Parathyroid adenoma (tissue), 2 donors: ENCODE results near the gene CSTB.
"Not testable (repeated sequence)": the region's sequence is repeated elsewhere in the genome, so short reads cannot be mapped to it uniquely, and the experiment has no call there.

ENCODE experiments used
- H2AFZ ChIP-seq: fragments of 300-600 bp; sonication (generic); one replicate; pipeline ENCODE4 v1.7.0; 2017; ENCODE audit warnings: antibody characterized with exemption, mild to moderate bottlenecking
- H3K27ac ChIP-seq: fragments of 300-600 bp; sonication (generic); one replicate; pipeline ENCODE4 v1.7.0; 2017
- H3K27me3 ChIP-seq: fragments of 300-600 bp; sonication (generic); one replicate; pipeline ENCODE4 v1.7.0; 2017; ENCODE audit warnings: low read length; ENCODE audit not compliant: control insufficient read depth, insufficient read depth
- H3K36me3 ChIP-seq: fragments of 300-600 bp; sonication (generic); one replicate; pipeline ENCODE4 v1.7.0; 2017; ENCODE audit warnings: low read length; ENCODE audit not compliant: control insufficient read depth, insufficient read depth
- H3K4me1 ChIP-seq: fragments of 300-600 bp; sonication (generic); one replicate; pipeline ENCODE4 v1.7.0; 2017; ENCODE audit warnings: control low read depth
- H3K4me2 ChIP-seq: fragments of 300-600 bp; sonication (generic); one replicate; pipeline ENCODE4 v1.7.0; 2017; ENCODE audit warnings: low read length
- H3K4me3 ChIP-seq: fragments of 300-600 bp; sonication (generic); one replicate; pipeline ENCODE4 v1.7.0; 2017; ENCODE audit warnings: low read depth, low read length
- H3K79me2 ChIP-seq: fragments of 300-600 bp; sonication (generic); one replicate; pipeline ENCODE4 v1.7.0; 2017; ENCODE audit warnings: control low read depth
- H3K9ac ChIP-seq: fragments of 300-600 bp; sonication (generic); one replicate; pipeline ENCODE4 v1.7.0; 2017; ENCODE audit warnings: mild to moderate bottlenecking
- H3K9me3 ChIP-seq: fragments of 300-600 bp; sonication (generic); one replicate; pipeline ENCODE4 v1.7.0; 2017; ENCODE audit warnings: low read length; ENCODE audit not compliant: control insufficient read depth
- TF ChIP-seq, protein P1 (sequence below): fragments of 300-600 bp; sonication (generic); IDR thresholded peaks from one replicate; pipeline ENCODE4 v1.7.0; 2017; ENCODE audit warnings: antibody characterized with exemption, mild to moderate bottlenecking
- donor health status: primary hyperparathyroidism.

The CSTB gene, protein sequence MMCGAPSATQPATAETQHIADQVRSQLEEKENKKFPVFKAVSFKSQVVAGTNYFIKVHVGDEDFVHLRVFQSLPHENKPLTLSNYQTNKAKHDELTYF

DNA sequence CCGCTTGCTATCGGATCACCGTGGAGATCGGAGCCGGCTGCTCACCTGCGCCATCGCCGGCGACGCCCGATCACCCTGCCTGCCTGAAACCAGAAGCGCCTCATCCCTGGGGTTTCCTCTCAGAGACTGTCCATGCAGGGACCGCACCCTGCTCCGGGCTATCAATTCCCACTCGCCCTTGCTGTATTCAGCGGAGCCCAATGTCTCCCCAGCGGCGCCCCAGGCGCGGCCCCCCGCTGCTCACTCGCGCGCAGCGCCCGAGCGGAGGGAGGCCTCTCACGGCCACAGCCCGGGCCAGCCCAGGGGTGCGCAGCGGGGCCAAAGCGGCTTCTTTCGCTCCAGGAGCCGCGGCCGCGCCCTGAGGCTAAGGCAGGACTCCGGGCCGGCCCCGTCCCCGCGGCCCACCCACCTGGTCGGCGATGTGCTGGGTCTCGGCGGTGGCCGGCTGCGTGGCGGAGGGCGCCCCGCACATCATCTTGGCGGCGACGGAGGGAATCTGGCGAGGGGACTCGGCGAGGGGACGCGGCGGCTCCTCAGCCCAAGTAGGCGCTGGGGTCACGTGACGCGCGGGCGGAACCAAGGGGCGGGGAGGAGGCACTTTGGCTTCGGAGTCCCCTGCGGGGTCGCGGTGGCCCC is at the start of gene CSTB:
Gene CSTB, minus strand, starts transcription at position 514 of the 636 bp plus-strand sequence. Its CDS starts 39 bp downstream, at position 475.
- Histone ChIP-seq H3K79me2 (no peaks in the 10 kb centered on the region), H3K27me3 (no peaks in the 10 kb centered on the region), H3K4me1 (no peaks in the 10 kb centered on the region), H3K36me3 (no peaks in the 10 kb centered on the region), H3K4me3 (peak within 1 kb of the TSS; percentile 87), H3K9ac (peak within 1 kb of the TSS; percentile 19), H3K4me2 (peak within 1 kb of the TSS; percentile 71), H3K27ac (peak within 1 kb of the TSS; percentile 60), H3K9me3 (no peaks in the 10 kb centered on the region), H2AFZ (peak within 1 kb of the TSS; percentile 85)
- TF ChIP-seq, protein P1, sequence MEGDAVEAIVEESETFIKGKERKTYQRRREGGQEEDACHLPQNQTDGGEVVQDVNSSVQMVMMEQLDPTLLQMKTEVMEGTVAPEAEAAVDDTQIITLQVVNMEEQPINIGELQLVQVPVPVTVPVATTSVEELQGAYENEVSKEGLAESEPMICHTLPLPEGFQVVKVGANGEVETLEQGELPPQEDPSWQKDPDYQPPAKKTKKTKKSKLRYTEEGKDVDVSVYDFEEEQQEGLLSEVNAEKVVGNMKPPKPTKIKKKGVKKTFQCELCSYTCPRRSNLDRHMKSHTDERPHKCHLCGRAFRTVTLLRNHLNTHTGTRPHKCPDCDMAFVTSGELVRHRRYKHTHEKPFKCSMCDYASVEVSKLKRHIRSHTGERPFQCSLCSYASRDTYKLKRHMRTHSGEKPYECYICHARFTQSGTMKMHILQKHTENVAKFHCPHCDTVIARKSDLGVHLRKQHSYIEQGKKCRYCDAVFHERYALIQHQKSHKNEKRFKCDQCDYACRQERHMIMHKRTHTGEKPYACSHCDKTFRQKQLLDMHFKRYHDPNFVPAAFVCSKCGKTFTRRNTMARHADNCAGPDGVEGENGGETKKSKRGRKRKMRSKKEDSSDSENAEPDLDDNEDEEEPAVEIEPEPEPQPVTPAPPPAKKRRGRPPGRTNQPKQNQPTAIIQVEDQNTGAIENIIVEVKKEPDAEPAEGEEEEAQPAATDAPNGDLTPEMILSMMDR = no peak

DNA sequence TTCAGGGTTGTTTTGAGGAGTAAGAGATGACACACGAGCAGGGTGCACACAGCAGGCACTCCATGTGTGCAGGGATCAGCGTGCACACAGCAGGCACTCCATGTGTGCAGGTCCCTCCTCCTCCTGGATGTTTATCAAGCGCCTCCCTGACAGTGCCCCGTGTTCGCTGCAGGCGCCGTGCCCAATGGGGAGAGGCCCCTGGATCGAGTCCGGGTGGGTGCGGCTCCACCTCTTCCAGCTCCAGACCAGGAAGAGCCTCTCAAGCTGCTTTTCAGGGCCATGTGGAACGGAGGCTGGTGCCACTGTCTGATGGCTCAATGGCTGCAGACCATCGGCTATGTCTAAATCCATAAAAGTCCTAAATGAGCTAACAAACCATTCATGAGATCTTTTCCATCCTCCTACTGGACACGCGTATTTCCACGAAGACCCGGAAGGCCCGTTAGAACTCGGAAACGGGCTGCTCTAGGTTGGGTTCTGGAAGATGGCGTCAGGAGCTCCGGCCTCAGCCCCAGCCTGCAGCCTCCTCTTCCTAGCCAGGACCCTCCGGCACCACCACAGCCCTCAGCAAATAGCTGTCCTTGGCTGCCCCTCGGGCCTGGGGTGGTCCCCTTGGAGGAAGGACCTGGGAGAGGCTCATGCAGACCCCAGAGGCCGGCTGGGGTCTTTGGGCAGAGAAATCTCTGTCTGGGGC is 49.3 kb upstream of the CSTB start:
- TF ChIP-seq, protein P1 = no peak
- Histone ChIP-seq H3K4me3 (no peak overlapping the region), H3K27me3 (no peaks in the 10 kb centered on the region), H3K4me2 (no peak overlapping the region), H3K4me1 (peaks cover 5% of the 10 kb centered on the region), H3K36me3 (no peaks in the 10 kb centered on the region), H3K9me3 (no peaks in the 10 kb centered on the region), H3K9ac (no peak overlapping the region), H2AFZ (no peak overlapping the region), H3K79me2 (no peaks in the 10 kb centered on the region), H3K27ac (no peak overlapping the region)

DNA sequence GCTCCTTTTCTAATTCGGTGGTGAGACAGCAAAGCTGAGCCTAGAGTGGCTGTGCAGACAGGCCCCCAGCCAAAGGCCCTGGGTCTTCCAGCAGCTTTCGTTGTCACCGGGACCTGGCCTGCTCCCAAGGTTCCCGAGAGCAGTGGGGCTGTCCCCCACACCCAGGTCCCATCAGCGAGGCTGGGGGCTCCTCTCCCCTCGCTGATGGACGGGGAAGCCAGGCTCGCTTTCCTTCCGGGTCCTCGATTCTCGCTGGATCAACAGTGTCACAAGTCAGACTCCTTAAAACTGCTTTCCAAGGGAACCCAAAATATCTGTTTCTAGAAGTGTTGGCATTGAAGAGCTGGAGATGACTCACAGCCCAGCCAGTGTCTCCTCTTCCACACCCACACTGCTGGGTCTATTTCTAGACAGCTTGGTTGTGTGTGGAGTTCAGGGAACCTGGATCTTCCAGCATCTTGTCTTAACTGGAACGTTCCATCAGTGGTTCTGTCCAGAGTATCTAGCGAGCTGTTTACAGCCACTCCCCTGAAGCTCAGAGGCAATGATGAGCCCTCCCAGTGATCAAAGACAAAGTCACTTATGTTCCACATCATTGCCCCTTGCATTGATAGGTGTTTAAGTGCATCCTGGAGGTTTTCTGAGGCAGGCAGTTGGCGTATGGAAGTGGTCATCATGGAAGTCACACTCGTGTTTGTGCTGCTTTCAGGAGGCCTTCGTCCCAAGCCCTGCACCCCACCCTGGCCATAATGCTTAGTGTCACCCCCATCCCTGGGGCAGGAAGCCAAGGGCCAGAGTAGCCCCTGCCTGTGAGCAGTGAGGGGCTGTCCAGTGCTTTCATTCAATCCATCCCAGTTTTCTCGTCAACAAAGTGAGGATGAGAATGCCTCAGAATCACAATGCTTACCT is 48.5 kb upstream of the CSTB start:
- H3K4me1 ChIP-seq = peaks cover 5% of the 10 kb centered on the region
- no peak overlapping the region for H3K27ac ChIP-seq
- H3K36me3 ChIP-seq = no peaks in the 10 kb centered on the region
- no peak overlapping the region for H3K4me3 ChIP-seq
- H3K9ac ChIP-seq = no peak overlapping the region
- no peak overlapping the region for H2AFZ ChIP-seq
- H3K9me3 ChIP-seq = no peaks in the 10 kb centered on the region
- no peak overlapping the region for H3K4me2 ChIP-seq
- no peaks in the 10 kb centered on the region for H3K79me2 ChIP-seq
- TF ChIP-seq, protein P1 = no peak
- H3K27me3 ChIP-seq = no peaks in the 10 kb centered on the region

DNA sequence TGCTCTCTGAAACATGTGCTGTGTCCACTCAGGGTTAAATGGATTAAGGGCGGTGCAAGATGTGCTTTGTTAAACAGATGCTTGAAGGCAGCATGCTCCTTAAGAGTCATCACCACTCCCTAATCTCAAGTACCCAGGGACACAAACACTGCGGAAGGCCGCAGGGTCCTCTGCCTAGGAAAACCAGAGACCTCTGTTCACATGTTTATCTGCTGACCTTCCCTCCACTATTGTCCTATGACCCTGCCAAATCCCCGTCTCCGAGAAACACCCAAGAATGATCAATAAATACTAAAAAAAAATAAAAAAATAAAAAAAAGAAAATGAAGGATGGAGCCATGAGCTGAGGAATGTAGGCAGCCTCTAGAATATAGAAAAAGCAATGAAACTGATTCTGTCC is 46.6 kb upstream of the CSTB start:
- not testable (repeated sequence) for H2AFZ ChIP-seq, H3K79me2 ChIP-seq, H3K4me2 ChIP-seq, H3K27me3 ChIP-seq, H3K36me3 ChIP-seq, H3K4me3 ChIP-seq, H3K27ac ChIP-seq, H3K9me3 ChIP-seq, H3K9ac ChIP-seq, H3K4me1 ChIP-seq

DNA sequence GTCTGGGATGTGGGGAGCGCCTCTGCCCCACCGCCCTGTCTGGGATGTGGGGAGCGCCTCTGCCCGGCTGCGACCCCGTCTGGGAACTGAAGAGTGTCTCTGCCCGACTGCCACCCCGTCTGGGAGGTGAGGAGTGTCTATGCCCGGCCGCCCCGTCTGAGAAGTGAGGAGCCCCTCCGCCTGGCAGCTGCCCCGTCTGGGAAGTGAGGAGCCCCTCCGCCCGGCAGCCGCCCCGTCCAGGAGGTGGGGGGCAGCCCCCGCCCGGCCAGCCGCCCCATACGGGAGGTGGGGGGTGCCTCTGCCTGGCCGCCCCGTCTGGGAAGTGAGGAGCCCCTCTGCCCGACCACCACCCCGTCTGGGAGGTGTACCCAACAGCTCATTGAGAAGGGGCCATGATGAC is 46.1 kb upstream of the CSTB start:
- not testable (repeated sequence) for H3K27ac ChIP-seq, H3K27me3 ChIP-seq, H3K4me1 ChIP-seq, H3K4me3 ChIP-seq, H3K79me2 ChIP-seq, H2AFZ ChIP-seq, H3K36me3 ChIP-seq, H3K9ac ChIP-seq, H3K9me3 ChIP-seq, H3K4me2 ChIP-seq
